Left lung (tissue), 10 donors: Measurements from ENCODE around the gene DNMT3A. TPM values are rescaled to one million over a fixed set of nuclear protein-coding genes. Genes with fewer than 3 reads are reported as not detected.
A peak's percentile ranks its signal among the peaks of the same experiment; 100 is the strongest.

Experiments used
- ATAC-seq: fragments of 200-7000 bp; cut with Tn5 transposase; one replicate; pipeline ENCODE4 v1.9.1; 2020; ENCODE audit warnings: moderate library complexity
- DNase-seq, 4 donors: peaks; one replicate each; pipeline ENCODE4 v3.0.0-alpha.2; 2013 to 2020
- H3K27ac ChIP-seq, 2 donors: fragments of 200-600 bp; sonication (generic) in 1 of 2; one replicate each; pipeline versions ENCODE4 v1.5.0 to v1.8.0; 2020 to 2021
- H3K27me3 ChIP-seq, 2 donors: fragments of 200-600 bp; sonication (generic) in 1 of 2; one replicate each; pipeline versions ENCODE4 v1.5.0 to v1.8.0; 2020 to 2021
- H3K36me3 ChIP-seq, 2 donors: fragments of 200-600 bp; sonication (generic) in 1 of 2; one replicate each; pipeline versions ENCODE4 v1.5.0 to v1.8.0; 2020 to 2021
- H3K4me1 ChIP-seq, 2 donors: fragments of 200-600 bp; one replicate each; pipeline ENCODE4 v1.8.0; 2021
- H3K4me3 ChIP-seq, 2 donors: fragments of 200-600 bp; sonication (generic) in 1 of 2; one replicate each; pipeline versions ENCODE4 v1.5.0 to v1.8.0; 2020 to 2021; ENCODE audit warnings: mild to moderate bottlenecking in 1 of 2
- H3K9me3 ChIP-seq, 2 donors: fragments of 200-600 bp; sonication (generic) in 1 of 2; one replicate each; pipeline versions ENCODE4 v1.5.0 to v1.8.0; 2020 to 2021
- CTCF ChIP-seq, 2 donors: fragments of 200-600 bp; sonication (generic) in 1 of 2; IDR thresholded peaks; one replicate each; pipeline versions ENCODE4 v1.5.0 to v1.8.0; 2021; ENCODE audit warnings: antibody characterized with exemption in 2 of 2
- intact Hi-C, 2 donors: fragments of 100-400 bp; cut with DNase I; formaldehyde crosslinking; loops; one replicate each; pipeline versions ENCODE4 v1.11.2 to v1.14.2; 2022
- polyA plus RNA-seq, 6 donors: library from polyadenylated mRNA; unstranded; fragments of 120-200 nt; gene quantifications; one replicate each; pipeline ENCODE4 v1.2.1, GENCODE V29; 2013; ENCODE audit not compliant: insufficient read length in 6 of 6
- total RNA-seq, 2 donors: library from RNA; stranded (reverse); fragmentation: NEBNext Ultra II Directional; extraction: Animal tissue kit (Norgen Biotek cat#: 25700); gene quantifications; one replicate each; pipeline ENCODE4 v1.2.1, GENCODE V29; 2021
- donor health status: DM: no; HTN: yes; CAD: no.
- donor health status: DM: no; HTN: no; CAD: no.

Gene DNMT3A
- total and polyA plus RNA-seq, 8 donors = 37.5 to 123 (median 100) TPM

- Histone ChIP-seq H3K4me1 (peaks cover 16 to 57% of the 10 kb centered on the region in 2 donors), H3K4me3 (no peak overlapping the region), H3K9me3 (no peaks in the 10 kb centered on the region), H3K27ac (peak overlapping the region in 1 of 2 donors; percentile 37), H3K27me3 (no peaks in the 10 kb centered on the region), H3K36me3 (peaks cover 0 to 31% of the 10 kb centered on the region in 2 donors)
- TF ChIP-seq CTCF (IDR thresholded peaks at IDR 0.05) = no peak
- peak in 2 of 4 donors; percentile 25 to 62 for DNase-seq
- intact Hi-C loops = no loop called here
- ATAC-seq = peak; percentile 71
Measured at GRCh38 chr2:25310965-25311864, 30.5 kb downstream of the DNMT3A start.

GRCh38 chr2:25310709-25310964 is 31.1 kb downstream of the DNMT3A start:
- Histone ChIP-seq H3K27me3 (no peaks in the 10 kb centered on the region), H3K36me3 (peaks cover 0 to 37% of the 10 kb centered on the region in 2 donors), H3K9me3 (no peaks in the 10 kb centered on the region), H3K4me3 (no peak overlapping the region), H3K4me1 (peaks cover 11 to 51% of the 10 kb centered on the region in 2 donors), H3K27ac (no peak overlapping the region)
- ATAC-seq (no peak), DNase-seq (no peak)
- TF ChIP-seq CTCF (IDR thresholded peaks at IDR 0.05) = no peak
- intact Hi-C loops = no loop called here

- peaks cover 0 to 44% of the 10 kb centered on the region in 2 donors for H3K4me1 ChIP-seq
- DNase-seq = no peak
- intact Hi-C loops = no loop called here
Measured at GRCh38 chr2:25309402-25309801, 32.3 kb downstream of the DNMT3A start.

GRCh38 chr2:25308599-25308998 is 33.1 kb downstream of the DNMT3A start:
- ATAC-seq = no peak
- Histone ChIP-seq H3K36me3 (peaks cover 0 to 38% of the 10 kb centered on the region in 2 donors), H3K27me3 (no peaks in the 10 kb centered on the region), H3K9me3 (no peaks in the 10 kb centered on the region), H3K27ac (no peak overlapping the region), H3K4me1 (peaks cover 0 to 40% of the 10 kb centered on the region in 2 donors), H3K4me3 (no peak overlapping the region)
- intact Hi-C loops = no loop called here
- TF ChIP-seq CTCF (IDR thresholded peaks at IDR 0.05) = no peak
- DNase-seq = no peak

More at GRCh38 chr2:25309402-25309801, 32.3 kb downstream of the DNMT3A start:
- H3K27me3 ChIP-seq = no peaks in the 10 kb centered on the region
- H3K4me3 ChIP-seq = no peak overlapping the region
- peak; percentile 10 for ATAC-seq
- H3K27ac ChIP-seq = no peak overlapping the region
- no peaks in the 10 kb centered on the region for H3K9me3 ChIP-seq
- H3K36me3 ChIP-seq = peaks cover 0 to 39% of the 10 kb centered on the region in 2 donors
- peak; percentile 18 to 50 for TF ChIP-seq CTCF (IDR thresholded peaks at IDR 0.05)

- peaks cover 0 to 42% of the 10 kb centered on the region in 2 donors for H3K4me1 ChIP-seq
- H3K36me3 ChIP-seq = peaks cover 0 to 37% of the 10 kb centered on the region in 2 donors
- DNase-seq (no peak), ATAC-seq (no peak)
- no peaks in the 10 kb centered on the region for H3K9me3 ChIP-seq
- no peak overlapping the region for H3K27ac ChIP-seq
- intact Hi-C loops = no loop called here
- TF ChIP-seq CTCF (IDR thresholded peaks at IDR 0.05) = no peak
- H3K4me3 ChIP-seq = no peak overlapping the region
- no peaks in the 10 kb centered on the region for H3K27me3 ChIP-seq
Measured at GRCh38 chr2:25307949-25308557, 33.7 kb downstream of the DNMT3A start.
